Measurements from ENCODE around the gene MAST4. TPM values are rescaled to one million over a fixed set of nuclear protein-coding genes. Genes with fewer than 3 reads are reported as not detected.
A peak's percentile ranks its signal among the peaks of the same experiment; 100 is the strongest.

Gene MAST4
- total and polyA plus RNA-seq, 7 experiments from 2014 or later, result 11.3 to 39.0 (median 28.3) TPM

GRCh38 chr5:67160272-67160671, 564.1 kb downstream of the MAST4 start:
- peaks cover 0 to 11% (median 0%) of the 10 kb centered on the region in 3 experiments for H3K36me3 ChIP-seq (ENCODE audit: control insufficient read depth in 2 of 3, insufficient read depth in 3 of 3, low read length in 3 of 3)
- no peak for ATAC-seq
- H3K9me3 ChIP-seq (ENCODE audit: control insufficient read depth in 2 of 3, low read length in 3 of 3), result no peaks in the 10 kb centered on the region
- intact Hi-C loops (cut with micrococcal nuclease), result loop anchor here (2.0 to 10.0 kb wide), 4 partner anchors 1055 to 2005 kb away; partner anchors contain the start of genes PIK3R1 (in 2 of the 2), CCNB1 (in 1 of the 2), CENPK (in 1 of the 2) and PPWD1 (in 1 of the 2)
- peaks cover 61% of the 10 kb centered on the region in 2 donors for H3K4me1 ChIP-seq (ENCODE audit: control insufficient read depth in 2 of 2, insufficient read depth in 2 of 2, low read length in 2 of 2)
- CTCF ChIA-PET, result interaction anchor here (1.4 to 17.3 kb wide), 2 partner anchors 44 to 56 kb away, joined by 3 to 370 read pairs; partner anchors contain the start of gene CD180
- Mint-ChIP-seq H3K27me3 (no peaks in the 10 kb centered on the region), H3K27ac (peak overlapping the region in 8 of 9 donors; percentile 79 to 100 (median 92)), H3K4me1 (peaks cover 45 to 90% (median 73%) of the 10 kb centered on the region in 7 donors), H3K4me3 (peak overlapping the region; percentile 13 to 86 (median 66)), H3K36me3 (peaks cover 4 to 47% (median 8%) of the 10 kb centered on the region in 5 donors), H3K9me3 (no peaks in the 10 kb centered on the region)
- no peak overlapping the region for H3K4me3 ChIP-seq (ENCODE audit: low read length)
- H3K27ac ChIP-seq (ENCODE audit: low read depth, low read length), result peak overlapping the region; percentile 49
- POLR2A ChIA-PET, result interaction anchor here (1.0 to 17.7 kb wide), 5 partner anchors 21 to 167 kb away, joined by 3 to 348 read pairs (median 5); no protein-coding TSS in a partner anchor
- H3K27me3 ChIP-seq (ENCODE audit: control insufficient read depth in 2 of 2, insufficient read depth in 2 of 2, low read length in 2 of 2), result no peaks in the 10 kb centered on the region
- no peak for DNase-seq

GRCh38 chr5:67160985-67161384, 564.8 kb downstream of the MAST4 start:
- POLR2A ChIA-PET, result interaction anchor here (1.0 to 17.7 kb wide), 7 partner anchors 20 to 168 kb away, joined by 3 to 348 read pairs (median 4); no protein-coding TSS in a partner anchor
- no peaks in the 10 kb centered on the region for H3K27me3 ChIP-seq (ENCODE audit: control insufficient read depth in 2 of 2, insufficient read depth in 2 of 2, low read length in 2 of 2)
- H3K36me3 ChIP-seq (ENCODE audit: control insufficient read depth in 2 of 3, insufficient read depth in 3 of 3, low read length in 3 of 3), result peaks cover 0 to 11% (median 0%) of the 10 kb centered on the region in 3 experiments
- ATAC-seq, result peak; percentile 57
- H3K27ac ChIP-seq (ENCODE audit: low read depth, low read length), result peak overlapping the region; percentile 49
- peak overlapping the region; percentile 10 for H3K4me3 ChIP-seq (ENCODE audit: low read length)
- intact Hi-C loops (cut with micrococcal nuclease), result loop anchor here (1.0 to 10.0 kb wide), 6 partner anchors 48 to 2004 kb away; partner anchors contain the start of genes PIK3R1 (in 2 of the 2), CCNB1 (in 1 of the 2), CENPK (in 1 of the 2) and PPWD1 (in 1 of the 2)
- DNase-seq, result peak in 8 of 9 donors; percentile 27 to 58 (median 48)
- Mint-ChIP-seq H3K4me3 (peak overlapping the region; percentile 8 to 92 (median 64)), H3K9me3 (no peaks in the 10 kb centered on the region), H3K36me3 (peaks cover 4 to 52% (median 8%) of the 10 kb centered on the region in 5 donors), H3K27me3 (no peaks in the 10 kb centered on the region), H3K4me1 (peaks cover 46 to 97% (median 77%) of the 10 kb centered on the region in 7 donors), H3K27ac (peak overlapping the region in 8 of 9 donors; percentile 79 to 100 (median 92))
- CTCF ChIA-PET, result interaction anchor here (0.7 to 17.3 kb wide), 6 partner anchors 8 to 1297 kb away, joined by 3 to 370 read pairs (median 4); partner anchors contain the start of gene CD180
- H3K9me3 ChIP-seq (ENCODE audit: control insufficient read depth in 2 of 3, low read length in 3 of 3), result no peaks in the 10 kb centered on the region
- H3K4me1 ChIP-seq (ENCODE audit: control insufficient read depth in 2 of 2, insufficient read depth in 2 of 2, low read length in 2 of 2), result peaks cover 68% of the 10 kb centered on the region in 2 donors

- Histone ChIP-seq H3K4me3 (ENCODE audit: low read length) (no peak overlapping the region), H3K27ac (ENCODE audit: low read depth, low read length) (peak overlapping the region; percentile 56), H3K4me1 (ENCODE audit: control insufficient read depth in 2 of 2, insufficient read depth in 2 of 2, low read length in 2 of 2) (peaks cover 74 to 75% of the 10 kb centered on the region in 2 donors), H3K9me3 (ENCODE audit: control insufficient read depth in 2 of 3, low read length in 3 of 3) (no peaks in the 10 kb centered on the region), H3K27me3 (ENCODE audit: control insufficient read depth in 2 of 2, insufficient read depth in 2 of 2, low read length in 2 of 2) (no peaks in the 10 kb centered on the region), H3K36me3 (ENCODE audit: control insufficient read depth in 2 of 3, insufficient read depth in 3 of 3, low read length in 3 of 3) (peaks cover 0 to 11% (median 0%) of the 10 kb centered on the region in 3 experiments)
- CTCF ChIA-PET, result interaction anchor here (0.8 to 17.3 kb wide), 6 partner anchors 8 to 56 kb away, joined by 3 to 370 read pairs (median 4); partner anchors contain the start of gene CD180
- Mint-ChIP-seq H3K4me1 (peaks cover 47 to 96% (median 73%) of the 10 kb centered on the region in 7 donors), H3K36me3 (peaks cover 4 to 55% (median 8%) of the 10 kb centered on the region in 5 donors), H3K27me3 (no peaks in the 10 kb centered on the region), H3K4me3 (peak overlapping the region; percentile 16 to 92 (median 64)), H3K9me3 (no peaks in the 10 kb centered on the region), H3K27ac (peak overlapping the region in 8 of 9 donors; percentile 79 to 100 (median 92))
- DNase-seq, result no peak
- POLR2A ChIA-PET, result interaction anchor here (0.7 to 17.7 kb wide), 8 partner anchors 18 to 1095 kb away, joined by 3 to 348 read pairs (median 3); no protein-coding TSS in a partner anchor
- intact Hi-C loops (cut with micrococcal nuclease), result loop anchor here (1.0 to 10.0 kb wide), 6 partner anchors 48 to 2003 kb away; partner anchors contain the start of genes PIK3R1 (in 2 of the 2), CCNB1 (in 1 of the 2), CENPK (in 1 of the 2) and PPWD1 (in 1 of the 2)
- ATAC-seq, result no peak
Observed at GRCh38 chr5:67161767-67162166, 565.6 kb downstream of the MAST4 start.

GRCh38 chr5:67163231-67163756, 567.1 kb downstream of the MAST4 start:
- Histone ChIP-seq H3K4me1 (ENCODE audit: control insufficient read depth in 2 of 2, insufficient read depth in 2 of 2, low read length in 2 of 2) (peaks cover 76 to 80% of the 10 kb centered on the region in 2 donors), H3K9me3 (ENCODE audit: control insufficient read depth in 2 of 3, low read length in 3 of 3) (no peaks in the 10 kb centered on the region), H3K27me3 (ENCODE audit: control insufficient read depth in 2 of 2, insufficient read depth in 2 of 2, low read length in 2 of 2) (no peaks in the 10 kb centered on the region), H3K36me3 (ENCODE audit: control insufficient read depth in 2 of 3, insufficient read depth in 3 of 3, low read length in 3 of 3) (peaks cover 0 to 11% (median 0%) of the 10 kb centered on the region in 3 experiments), H3K27ac (ENCODE audit: low read depth, low read length) (no peak overlapping the region), H3K4me3 (ENCODE audit: low read length) (no peak overlapping the region)
- ChIA-PET POLR2A (interaction anchor here (0.8 to 17.7 kb wide), 4 partner anchors 15 to 159 kb away, joined by 3 to 348 read pairs (median 27); no protein-coding TSS in a partner anchor), CTCF (interaction anchor here (0.8 to 17.3 kb wide), 4 partner anchors 10 to 41 kb away, joined by 3 to 370 read pairs (median 4); partner anchors contain the start of gene CD180)
- H3K27me3 Mint-ChIP-seq, result no peaks in the 10 kb centered on the region
- DNase-seq, result no peak
- no peaks in the 10 kb centered on the region for H3K9me3 Mint-ChIP-seq
- H3K27ac Mint-ChIP-seq, result peak overlapping the region in 8 of 9 donors; percentile 79 to 100 (median 92)
- ATAC-seq, result no peak
- peaks cover 4 to 66% (median 14%) of the 10 kb centered on the region in 5 donors for H3K36me3 Mint-ChIP-seq
- peak overlapping the region in 8 of 10 donors; percentile 16 to 92 (median 55) for H3K4me3 Mint-ChIP-seq
- intact Hi-C loops (cut with micrococcal nuclease), result loop anchor here in 1 of 2 donors (10.0 kb wide), 3 partner anchors 1052 to 2002 kb away; partner anchors contain the start of genes CCNB1, CENPK, PIK3R1 and PPWD1
- H3K4me1 Mint-ChIP-seq, result peaks cover 54 to 96% (median 73%) of the 10 kb centered on the region in 7 donors

GRCh38 chr5:67163863-67164595, 567.8 kb downstream of the MAST4 start:
- H3K27ac ChIP-seq (ENCODE audit: low read depth, low read length), result peak overlapping the region; percentile 80
- POLR2A ChIA-PET, result interaction anchor here (4.8 to 17.7 kb wide), 3 partner anchors 14 to 51 kb away, joined by 33 to 348 read pairs (median 50); no protein-coding TSS in a partner anchor
- H3K36me3 ChIP-seq (ENCODE audit: control insufficient read depth in 2 of 3, insufficient read depth in 3 of 3, low read length in 3 of 3), result peaks cover 0 to 11% (median 0%) of the 10 kb centered on the region in 3 experiments
- H3K4me3 Mint-ChIP-seq, result peak overlapping the region in 8 of 10 donors; percentile 7 to 96 (median 66)
- CTCF ChIA-PET, result interaction anchor here (0.8 to 17.3 kb wide), 6 partner anchors 8 to 1122 kb away, joined by 3 to 370 read pairs (median 3); partner anchors contain the start of gene CD180
- DNase-seq (peak in 1 of 9 donors; percentile 23), ATAC-seq (no peak)
- intact Hi-C loops (cut with micrococcal nuclease), result loop anchor here in 1 of 2 donors (10.0 kb wide), 3 partner anchors 1051 to 2001 kb away; partner anchors contain the start of genes CCNB1, CENPK, PIK3R1 and PPWD1
- H3K27me3 Mint-ChIP-seq, result no peaks in the 10 kb centered on the region
- peaks cover 80 to 85% of the 10 kb centered on the region in 2 donors for H3K4me1 ChIP-seq (ENCODE audit: control insufficient read depth in 2 of 2, insufficient read depth in 2 of 2, low read length in 2 of 2)
- peak overlapping the region in 8 of 9 donors; percentile 71 to 100 (median 98) for H3K27ac Mint-ChIP-seq
- no peaks in the 10 kb centered on the region for H3K9me3 ChIP-seq (ENCODE audit: control insufficient read depth in 2 of 3, low read length in 3 of 3)
- peaks cover 4 to 70% (median 14%) of the 10 kb centered on the region in 5 donors for H3K36me3 Mint-ChIP-seq
- H3K9me3 Mint-ChIP-seq, result no peaks in the 10 kb centered on the region
- no peaks in the 10 kb centered on the region for H3K27me3 ChIP-seq (ENCODE audit: control insufficient read depth in 2 of 2, insufficient read depth in 2 of 2, low read length in 2 of 2)
- no peak overlapping the region for H3K4me3 ChIP-seq (ENCODE audit: low read length)
- H3K4me1 Mint-ChIP-seq, result peaks cover 54 to 96% (median 76%) of the 10 kb centered on the region in 7 donors
